ENCODE measurements around the gene PWWP2B. TPM values are rescaled to one million over a fixed set of nuclear protein-coding genes. Genes with fewer than 3 reads are reported as not detected.

The PWWP2B gene
- total RNA-seq, 1 donor from 2014 or later, result 12.0 TPM

DNA sequence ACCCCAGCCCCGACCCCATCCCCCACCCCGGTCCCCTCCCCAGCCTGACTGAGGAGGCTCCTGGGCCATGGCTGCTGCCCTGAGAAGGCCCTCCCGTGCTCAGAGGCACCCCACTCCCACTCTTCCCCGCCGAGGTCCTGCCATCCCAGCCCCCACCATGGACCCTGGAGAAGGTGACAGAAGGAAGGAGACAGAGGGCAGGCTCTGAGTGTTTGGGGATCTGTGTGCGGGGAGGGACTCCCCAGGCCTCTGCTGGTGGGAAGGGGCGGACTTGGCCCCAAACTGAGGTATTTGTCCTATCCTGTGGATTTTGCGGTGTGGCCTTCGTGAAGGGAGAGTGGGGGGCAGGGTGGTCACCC, 53.4 kb downstream of the PWWP2B start:
- Mint-ChIP-seq H3K27me3 (ENCODE audit: low read depth, unreplicated experiment) (peaks cover 10% of the 10 kb centered on the region), H3K9me3 (ENCODE audit: unreplicated experiment) (no peaks in the 10 kb centered on the region), H3K36me3 (ENCODE audit: low read depth, unreplicated experiment) (no peaks in the 10 kb centered on the region), H3K4me1 (ENCODE audit: low read depth, unreplicated experiment) (peaks cover 2% of the 10 kb centered on the region), H3K4me3 (ENCODE audit: unreplicated experiment) (no peak overlapping the region), H3K27ac (ENCODE audit: unreplicated experiment) (no peak overlapping the region)
- DNase-seq (ENCODE audit: low read depth), result no peak
- no peaks in the 10 kb centered on the region for H4K20me1 ChIP-seq (ENCODE audit: insufficient read depth, low read length)
- H3K9me3 ChIP-seq (ENCODE audit: insufficient read depth, low read depth, low read length), result no peaks in the 10 kb centered on the region
- no peak overlapping the region for H3K27ac ChIP-seq (ENCODE audit: low read depth, low read length)
- no peak overlapping the region for H3K4me2 ChIP-seq (ENCODE audit: low read length)
- peaks cover 17% of the 10 kb centered on the region for H3K4me1 ChIP-seq (ENCODE audit: insufficient read depth, low read length)
- H3K79me2 ChIP-seq (ENCODE audit: insufficient read depth, low read length), result no peaks in the 10 kb centered on the region
- no peak overlapping the region for H2AFZ ChIP-seq (ENCODE audit: low read depth, low read length)
- H3K27me3 ChIP-seq (ENCODE audit: insufficient read depth, low read length), result no peaks in the 10 kb centered on the region
- no peak for FAIRE-seq
- H3K4me3 ChIP-seq (ENCODE audit: insufficient read depth, low read depth, low read length), result no peak overlapping the region
- H3K9ac ChIP-seq (ENCODE audit: low read length), result no peak overlapping the region
- TF ChIP-seq CTCF (IDR thresholded peaks at IDR 0.05; ENCODE audit: insufficient read depth, low read depth, low read length) (no peak), EZH2 (IDR thresholded peaks at IDR 0.05; ENCODE audit: insufficient read depth, low read length) (no peak)
- H3K36me3 ChIP-seq (ENCODE audit: insufficient read depth, low read length), result no peaks in the 10 kb centered on the region

DNA sequence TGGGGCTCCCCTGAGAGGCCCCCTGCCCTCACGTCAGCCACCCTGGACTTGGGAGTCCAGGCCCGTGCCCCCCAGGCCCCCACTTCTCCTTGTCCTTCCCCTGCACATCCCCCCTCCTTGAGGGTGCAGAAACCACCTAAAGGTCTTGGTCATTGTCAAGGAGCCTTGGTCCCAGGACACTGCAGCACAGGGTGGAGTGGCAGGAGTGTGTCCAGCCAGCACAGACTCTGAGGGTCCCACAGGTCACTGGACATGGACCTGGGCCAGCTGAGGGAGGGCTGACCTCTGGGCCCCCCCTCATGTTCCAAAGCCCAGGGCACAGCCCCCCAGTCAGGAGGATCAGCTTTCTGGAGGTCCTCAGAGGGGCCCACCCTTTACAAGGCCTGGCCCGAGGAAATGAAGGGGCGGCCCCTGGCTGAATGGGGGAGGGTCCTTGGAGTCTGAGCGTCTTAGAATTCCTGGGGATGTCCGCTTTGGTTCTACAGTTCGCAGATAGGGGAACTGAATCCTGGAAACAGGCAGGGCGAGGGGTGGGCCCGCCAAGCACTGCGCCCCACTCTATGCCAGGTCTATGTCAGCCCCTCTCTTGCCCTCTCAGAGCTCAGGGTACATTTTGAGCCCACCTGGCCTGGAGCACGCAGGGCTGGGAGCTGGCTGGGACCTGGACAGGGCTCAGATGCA, 54.0 kb downstream of the PWWP2B start:
- Mint-ChIP-seq H3K4me1 (ENCODE audit: low read depth, unreplicated experiment) (peaks cover 2% of the 10 kb centered on the region), H3K27ac (ENCODE audit: unreplicated experiment) (no peak overlapping the region), H3K27me3 (ENCODE audit: low read depth, unreplicated experiment) (peaks cover 10% of the 10 kb centered on the region), H3K36me3 (ENCODE audit: low read depth, unreplicated experiment) (no peaks in the 10 kb centered on the region), H3K9me3 (ENCODE audit: unreplicated experiment) (no peaks in the 10 kb centered on the region), H3K4me3 (ENCODE audit: unreplicated experiment) (no peak overlapping the region)
- FAIRE-seq (no peak), DNase-seq (ENCODE audit: low read depth) (no peak)
- H4K20me1 ChIP-seq (ENCODE audit: insufficient read depth, low read length), result no peaks in the 10 kb centered on the region
- no peak overlapping the region for H3K4me3 ChIP-seq (ENCODE audit: insufficient read depth, low read depth, low read length)
- no peaks in the 10 kb centered on the region for H3K9me3 ChIP-seq (ENCODE audit: insufficient read depth, low read depth, low read length)
- H3K27ac ChIP-seq (ENCODE audit: low read depth, low read length), result no peak overlapping the region
- TF ChIP-seq CTCF (IDR thresholded peaks at IDR 0.05; ENCODE audit: insufficient read depth, low read depth, low read length), result no peak
- no peak for TF ChIP-seq EZH2 (IDR thresholded peaks at IDR 0.05; ENCODE audit: insufficient read depth, low read length)
- H3K9ac ChIP-seq (ENCODE audit: low read length), result no peak overlapping the region
- no peak overlapping the region for H2AFZ ChIP-seq (ENCODE audit: low read depth, low read length)
- no peak overlapping the region for H3K4me2 ChIP-seq (ENCODE audit: low read length)
- H3K79me2 ChIP-seq (ENCODE audit: insufficient read depth, low read length), result no peaks in the 10 kb centered on the region
- H3K36me3 ChIP-seq (ENCODE audit: insufficient read depth, low read length), result no peaks in the 10 kb centered on the region
- H3K27me3 ChIP-seq (ENCODE audit: insufficient read depth, low read length), result no peaks in the 10 kb centered on the region
- peaks cover 17% of the 10 kb centered on the region for H3K4me1 ChIP-seq (ENCODE audit: insufficient read depth, low read length)

GRCh38 chr10:132451506-132452215, 54.7 kb downstream of the PWWP2B start:
- H3K36me3 Mint-ChIP-seq (ENCODE audit: low read depth, unreplicated experiment), result no peaks in the 10 kb centered on the region
- TF ChIP-seq EZH2 (IDR thresholded peaks at IDR 0.05; ENCODE audit: insufficient read depth, low read length) (no peak), CTCF (IDR thresholded peaks at IDR 0.05; ENCODE audit: insufficient read depth, low read depth, low read length) (no peak)

More at GRCh38 chr10:132451506-132452215, 54.7 kb downstream of the PWWP2B start:
- H3K4me3 Mint-ChIP-seq (ENCODE audit: unreplicated experiment), result no peak overlapping the region
- Histone ChIP-seq H3K4me3 (ENCODE audit: insufficient read depth, low read depth, low read length) (no peak overlapping the region), H3K36me3 (ENCODE audit: insufficient read depth, low read length) (no peaks in the 10 kb centered on the region), H3K9ac (ENCODE audit: low read length) (no peak overlapping the region), H3K4me2 (ENCODE audit: low read length) (no peak overlapping the region), H3K9me3 (ENCODE audit: insufficient read depth, low read depth, low read length) (no peaks in the 10 kb centered on the region), H3K27ac (ENCODE audit: low read depth, low read length) (no peak overlapping the region), H4K20me1 (ENCODE audit: insufficient read depth, low read length) (no peaks in the 10 kb centered on the region), H3K27me3 (ENCODE audit: insufficient read depth, low read length) (no peaks in the 10 kb centered on the region), H3K4me1 (ENCODE audit: insufficient read depth, low read length) (peaks cover 17% of the 10 kb centered on the region), H3K79me2 (ENCODE audit: insufficient read depth, low read length) (no peaks in the 10 kb centered on the region), H2AFZ (ENCODE audit: low read depth, low read length) (no peak overlapping the region)
- peaks cover 2% of the 10 kb centered on the region for H3K4me1 Mint-ChIP-seq (ENCODE audit: low read depth, unreplicated experiment)
- H3K9me3 Mint-ChIP-seq (ENCODE audit: unreplicated experiment), result no peaks in the 10 kb centered on the region
- peaks cover 15% of the 10 kb centered on the region for H3K27me3 Mint-ChIP-seq (ENCODE audit: low read depth, unreplicated experiment)
- FAIRE-seq, result no peak
- H3K27ac Mint-ChIP-seq (ENCODE audit: unreplicated experiment), result no peak overlapping the region
- no peak for DNase-seq (ENCODE audit: low read depth)
